Gastrocnemius medialis (tissue), 4 donors: ENCODE measurements around the gene GRIN1.

ENCODE experiments used
- CTCF ChIP-seq, 5 experiments: fragments of 450-650 bp in 3 of 5; fragments of 200-600 bp in 2 of 5; sonication (generic) in 2 of 5; IDR thresholded peaks in 4 of 5; conservative IDR thresholded peaks in 1 of 5; 1 replicate in 4 of 5; 2 replicates in 1 of 5; pipeline ENCODE4 v1.5.1; 2016 to 2019; ENCODE audit warnings: antibody characterized with exemption in 5 of 5, mild to moderate bottlenecking in 3 of 5, moderate library complexity in 3 of 5
- POLR2A ChIP-seq, 2 donors: fragments of 450-650 bp; IDR thresholded peaks; one replicate each; pipeline ENCODE4 v1.6.1; 2017; ENCODE audit warnings: antibody characterized with exemption in 2 of 2, mild to moderate bottlenecking in 2 of 2, moderate library complexity in 2 of 2

DNA sequence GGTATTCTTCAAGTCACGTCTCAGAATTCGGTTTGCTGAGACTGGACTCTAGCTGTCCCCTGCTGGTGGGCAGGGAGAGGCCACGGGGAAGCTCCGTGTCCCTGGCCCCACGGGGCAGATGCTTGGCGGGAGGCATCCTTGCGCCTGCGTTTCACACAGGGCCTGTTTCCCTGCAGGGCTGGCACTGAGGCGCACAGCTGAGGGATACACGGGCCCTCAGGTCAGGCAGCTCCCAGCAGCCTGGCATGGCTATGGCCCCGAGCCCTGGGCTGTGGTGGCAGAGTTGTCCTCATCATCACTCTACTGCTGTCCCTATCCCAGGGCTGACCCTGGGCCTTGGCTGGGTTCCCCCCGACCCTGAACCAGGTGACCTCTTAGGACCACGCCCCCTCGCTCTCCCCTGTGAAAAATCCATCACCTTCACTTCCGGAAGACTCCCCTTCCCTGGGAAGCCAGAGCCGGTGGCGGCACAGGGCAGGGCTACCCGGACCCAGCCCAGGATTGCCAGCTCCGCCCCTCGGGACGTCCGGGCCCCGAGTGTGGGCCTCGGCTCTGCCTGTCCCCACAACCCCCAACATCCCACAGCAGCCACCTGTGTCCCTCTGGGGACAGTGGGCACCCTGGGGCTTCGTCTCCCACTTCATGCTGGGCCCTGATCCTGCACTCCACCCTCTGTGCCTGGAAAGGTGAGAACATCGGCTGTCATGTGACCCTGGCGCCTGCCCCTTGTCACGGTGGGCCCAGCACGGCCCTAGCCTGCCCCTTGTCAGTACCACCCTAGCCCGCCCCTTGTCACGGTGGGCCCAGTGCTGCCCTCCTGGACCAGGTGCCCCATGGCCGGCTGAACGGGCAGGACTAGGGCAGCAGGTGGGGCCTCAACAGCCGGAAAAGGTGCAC, 29.5 kb upstream of the GRIN1 start:
- TF ChIP-seq CTCF (IDR thresholded peaks at IDR 0.05 in 4 of 5, conservative IDR thresholded peaks at IDR 0.05 in 1 of 5) (no peak), POLR2A (IDR thresholded peaks at IDR 0.05) (no peak)
